Nephron (organoid): ENCODE measurements around the gene ECI1.

Experiments used
- H3K27ac Mint-ChIP-seq, 3 experiments: 2 replicates each; pipeline ENCODE4 v1.8.0; 2020; ENCODE audit warnings: mixed read lengths in 3 of 3, mild to moderate bottlenecking in 2 of 3, moderate library complexity in 1 of 3
- H3K27me3 Mint-ChIP-seq: 2 replicates; pipeline ENCODE4 v1.8.0; 2021; ENCODE audit warnings: low read depth, mild to moderate bottlenecking, moderate library complexity, mixed read lengths
- H3K36me3 Mint-ChIP-seq: 2 replicates; pipeline ENCODE4 v1.8.0; 2020; ENCODE audit warnings: low read depth, mixed read lengths
- H3K4me1 Mint-ChIP-seq: 2 replicates; pipeline ENCODE4 v1.8.0; 2020; ENCODE audit warnings: mixed read lengths
- H3K4me3 Mint-ChIP-seq, 3 experiments: 2 replicates each; pipeline ENCODE4 v1.8.0; 2020; ENCODE audit warnings: mild to moderate bottlenecking in 3 of 3, mixed read lengths in 3 of 3, moderate library complexity in 2 of 3
- H3K9me3 Mint-ChIP-seq: 2 replicates; pipeline ENCODE4 v1.8.0; 2020; ENCODE audit warnings: mixed read lengths
- TF ChIP-seq, protein P1 (sequence below), 3 experiments: fragments of 200-600 bp; sonication (generic); IDR thresholded peaks; one replicate each; pipeline ENCODE4 v1.5.0; 2021; ENCODE audit warnings: antibody characterized with exemption in 3 of 3; ENCODE audit not compliant: unreplicated experiment in 3 of 3

The ECI1 gene, protein sequence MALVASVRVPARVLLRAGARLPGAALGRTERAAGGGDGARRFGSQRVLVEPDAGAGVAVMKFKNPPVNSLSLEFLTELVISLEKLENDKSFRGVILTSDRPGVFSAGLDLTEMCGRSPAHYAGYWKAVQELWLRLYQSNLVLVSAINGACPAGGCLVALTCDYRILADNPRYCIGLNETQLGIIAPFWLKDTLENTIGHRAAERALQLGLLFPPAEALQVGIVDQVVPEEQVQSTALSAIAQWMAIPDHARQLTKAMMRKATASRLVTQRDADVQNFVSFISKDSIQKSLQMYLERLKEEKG

DNA sequence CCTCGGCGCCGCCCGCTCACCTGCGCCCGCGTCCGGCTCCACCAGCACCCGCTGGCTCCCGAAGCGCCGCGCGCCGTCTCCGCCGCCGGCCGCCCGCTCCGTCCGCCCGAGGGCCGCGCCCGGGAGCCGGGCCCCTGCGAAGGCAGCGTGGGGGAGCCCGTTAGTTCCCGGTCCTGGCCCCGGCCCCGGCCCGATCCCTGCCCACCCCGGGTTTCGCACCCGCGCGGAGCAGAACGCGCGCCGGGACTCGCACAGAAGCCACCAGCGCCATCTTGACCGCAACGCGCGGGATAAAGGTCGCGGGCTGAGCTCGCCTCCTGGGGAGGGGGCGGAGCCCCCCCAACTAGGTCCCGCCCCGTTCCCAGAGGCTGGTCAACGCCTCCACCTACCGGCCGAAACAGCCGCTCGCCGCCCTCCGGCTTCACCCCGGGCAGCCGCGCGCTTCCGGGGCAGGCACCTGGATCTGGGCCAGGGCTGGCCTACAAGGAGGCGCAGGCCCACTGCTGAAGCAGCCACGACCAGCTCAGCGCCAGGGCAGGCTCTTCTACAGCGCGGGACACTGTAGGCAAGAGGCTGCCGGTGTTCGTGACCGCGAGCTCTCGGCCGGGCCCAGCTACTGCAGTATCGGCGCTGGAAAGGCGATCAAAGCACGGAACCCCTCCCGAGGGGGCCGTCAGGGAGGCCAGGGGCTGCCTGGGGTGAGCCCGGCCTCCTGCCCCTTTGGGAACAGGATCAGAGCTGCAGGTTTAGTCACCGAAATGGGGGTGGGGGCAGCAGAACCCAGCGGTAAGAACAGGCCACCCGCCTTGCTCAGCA, at the start of gene ECI1:
TSS of gene ECI1 (minus strand) at position 292 of the 816 bp plus-strand sequence. CDS start at position 271, 21 bp downstream.
- Mint-ChIP-seq H3K36me3 (peaks cover 32% of the 10 kb centered on the region), H3K27ac (peak within 1 kb of the TSS in 2 of 3 experiments; percentile 76 to 92), H3K4me1 (no peaks in the 10 kb centered on the region), H3K27me3 (no peaks in the 10 kb centered on the region), H3K9me3 (no peaks in the 10 kb centered on the region), H3K4me3 (peak within 1 kb of the TSS; percentile 89 to 93 (median 90))
- TF ChIP-seq, protein P1, sequence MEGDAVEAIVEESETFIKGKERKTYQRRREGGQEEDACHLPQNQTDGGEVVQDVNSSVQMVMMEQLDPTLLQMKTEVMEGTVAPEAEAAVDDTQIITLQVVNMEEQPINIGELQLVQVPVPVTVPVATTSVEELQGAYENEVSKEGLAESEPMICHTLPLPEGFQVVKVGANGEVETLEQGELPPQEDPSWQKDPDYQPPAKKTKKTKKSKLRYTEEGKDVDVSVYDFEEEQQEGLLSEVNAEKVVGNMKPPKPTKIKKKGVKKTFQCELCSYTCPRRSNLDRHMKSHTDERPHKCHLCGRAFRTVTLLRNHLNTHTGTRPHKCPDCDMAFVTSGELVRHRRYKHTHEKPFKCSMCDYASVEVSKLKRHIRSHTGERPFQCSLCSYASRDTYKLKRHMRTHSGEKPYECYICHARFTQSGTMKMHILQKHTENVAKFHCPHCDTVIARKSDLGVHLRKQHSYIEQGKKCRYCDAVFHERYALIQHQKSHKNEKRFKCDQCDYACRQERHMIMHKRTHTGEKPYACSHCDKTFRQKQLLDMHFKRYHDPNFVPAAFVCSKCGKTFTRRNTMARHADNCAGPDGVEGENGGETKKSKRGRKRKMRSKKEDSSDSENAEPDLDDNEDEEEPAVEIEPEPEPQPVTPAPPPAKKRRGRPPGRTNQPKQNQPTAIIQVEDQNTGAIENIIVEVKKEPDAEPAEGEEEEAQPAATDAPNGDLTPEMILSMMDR (IDR thresholded peaks at IDR 0.05; ENCODE audit: unreplicated experiment in 3 of 3): peak; percentile 54 to 74 (median 59)

DNA sequence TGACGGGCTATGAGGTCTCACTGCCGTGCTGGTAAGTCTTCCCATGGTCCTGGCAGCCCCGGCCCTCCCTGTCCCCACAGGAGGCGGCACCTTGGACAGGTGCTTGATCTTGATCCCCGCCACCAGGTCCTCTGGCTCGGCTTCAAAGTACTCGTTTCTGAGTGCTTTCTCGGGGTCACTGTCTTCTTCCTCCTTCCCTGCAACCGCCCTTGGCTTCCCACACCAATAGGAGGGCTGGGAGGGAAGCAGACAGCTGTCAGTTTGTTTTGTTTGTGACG, 48.5 kb upstream of the ECI1 start:
- Mint-ChIP-seq H3K4me3 (no peak overlapping the region), H3K36me3 (no peaks in the 10 kb centered on the region), H3K9me3 (no peaks in the 10 kb centered on the region), H3K4me1 (no peaks in the 10 kb centered on the region), H3K27ac (no peak overlapping the region), H3K27me3 (no peaks in the 10 kb centered on the region)
- TF ChIP-seq, protein P1 (IDR thresholded peaks at IDR 0.05; ENCODE audit: unreplicated experiment in 3 of 3): no peak

DNA sequence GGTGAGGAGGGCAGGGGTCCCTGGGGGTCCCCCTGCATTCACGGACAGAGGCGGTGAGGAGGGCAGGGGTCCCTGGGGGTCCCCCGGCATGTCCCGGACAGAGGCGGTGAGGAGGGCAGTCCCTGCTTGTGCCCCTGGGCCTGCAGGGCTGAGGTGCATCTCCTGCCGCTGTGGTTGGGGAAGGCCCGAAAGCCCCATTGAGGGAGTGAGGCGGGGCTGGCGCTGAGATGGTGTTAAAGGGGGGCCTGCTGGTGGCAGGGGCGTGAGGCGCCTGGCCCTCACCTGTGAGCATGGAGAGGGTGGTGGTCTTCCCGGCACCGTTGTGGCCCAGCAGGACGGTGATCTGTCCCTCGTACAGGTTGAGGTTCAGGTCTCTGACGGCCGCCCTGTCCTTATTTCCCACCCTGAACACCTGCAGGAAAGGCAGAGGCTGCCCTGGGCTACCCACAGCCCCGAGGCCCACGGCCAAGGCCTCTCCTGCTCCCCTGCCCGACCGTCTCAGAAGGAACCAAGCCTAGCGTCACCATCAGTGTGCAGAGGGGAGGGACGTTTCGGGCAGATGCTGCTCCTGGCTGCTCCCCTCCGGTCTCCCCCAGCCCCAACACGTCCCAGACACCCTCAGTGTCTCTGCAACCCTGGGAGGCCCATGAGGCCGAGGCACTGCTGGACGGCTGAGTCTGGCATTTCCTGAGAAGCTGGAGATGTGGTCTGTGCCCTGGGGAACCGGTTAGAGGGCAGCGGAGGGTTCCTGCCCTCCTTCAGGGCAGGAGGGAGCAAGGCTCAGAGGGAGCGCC, 47.9 kb upstream of the ECI1 start:
- Mint-ChIP-seq H3K4me3 (no peak overlapping the region), H3K4me1 (no peaks in the 10 kb centered on the region), H3K27me3 (no peaks in the 10 kb centered on the region), H3K36me3 (no peaks in the 10 kb centered on the region), H3K9me3 (no peaks in the 10 kb centered on the region), H3K27ac (no peak overlapping the region)
- TF ChIP-seq, protein P1 (IDR thresholded peaks at IDR 0.05; ENCODE audit: unreplicated experiment in 3 of 3): no peak

DNA sequence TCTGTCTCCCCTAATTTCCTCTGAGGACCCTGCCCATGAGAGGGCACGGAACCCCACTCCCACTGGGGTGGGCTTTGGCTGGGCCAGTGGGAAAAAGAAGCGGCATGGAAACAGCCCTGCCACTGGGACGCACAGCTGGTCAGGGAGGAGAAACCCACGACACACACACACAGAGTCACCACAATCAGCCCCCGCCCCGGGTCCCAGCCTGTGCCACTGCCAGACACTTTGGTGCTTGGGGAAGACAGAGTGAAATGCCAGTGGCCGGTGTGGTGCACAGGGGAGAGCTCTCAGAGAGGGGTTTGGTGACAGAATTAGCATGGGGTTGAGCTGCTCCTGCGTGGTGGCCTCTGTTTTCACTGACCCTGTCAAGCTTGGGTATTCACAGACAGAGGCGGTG, 47.2 kb upstream of the ECI1 start:
- TF ChIP-seq, protein P1 (IDR thresholded peaks at IDR 0.05; ENCODE audit: unreplicated experiment in 3 of 3): no peak
- H3K27ac Mint-ChIP-seq: no peak overlapping the region
- no peaks in the 10 kb centered on the region for H3K27me3 Mint-ChIP-seq
- no peaks in the 10 kb centered on the region for H3K9me3 Mint-ChIP-seq
- no peak overlapping the region for H3K4me3 Mint-ChIP-seq
- H3K36me3 Mint-ChIP-seq: no peaks in the 10 kb centered on the region
- no peaks in the 10 kb centered on the region for H3K4me1 Mint-ChIP-seq

DNA sequence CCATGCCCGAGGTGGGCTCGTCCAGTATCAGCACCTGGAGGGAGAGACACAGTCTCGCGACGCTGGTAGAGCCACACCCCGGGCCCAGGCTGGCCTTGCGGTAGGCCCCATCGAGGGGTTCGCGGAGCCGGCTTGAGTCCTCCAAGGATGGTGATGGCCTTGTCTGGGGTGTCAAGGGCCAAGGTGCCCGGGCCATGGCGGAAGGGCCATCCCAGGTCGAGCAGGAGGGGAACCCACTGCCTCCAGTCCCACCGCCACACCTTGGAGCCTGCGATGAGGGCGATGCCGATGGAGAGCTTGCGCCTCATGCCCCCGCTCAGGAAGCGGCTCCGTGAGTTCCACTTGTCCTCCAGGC, 46.1 kb upstream of the ECI1 start:
- Mint-ChIP-seq H3K9me3 (no peaks in the 10 kb centered on the region), H3K27ac (no peak overlapping the region), H3K4me3 (no peak overlapping the region), H3K27me3 (no peaks in the 10 kb centered on the region), H3K36me3 (no peaks in the 10 kb centered on the region), H3K4me1 (no peaks in the 10 kb centered on the region)
- TF ChIP-seq, protein P1 (IDR thresholded peaks at IDR 0.05; ENCODE audit: unreplicated experiment in 3 of 3): no peak
